SU-DHL-6 (cell line): ENCODE data around the gene RASA3.

Source experiments
- H2AFZ ChIP-seq: fragments of 200-600 bp; sonication (generic); 2 replicates; pipeline ENCODE4 v1.6.1; 2014; ENCODE audit warnings: low read depth, mild to moderate bottlenecking, moderate library complexity, mixed read lengths, antibody characterized with exemption, low read length; ENCODE audit not compliant: severe bottlenecking
- H3F3A ChIP-seq: fragments of 200-600 bp; shearing (Covaris generic); 2 replicates; pipeline ENCODE4 v1.6.0; 2016; ENCODE audit warnings: antibody characterized with exemption, mild to moderate bottlenecking; ENCODE audit not compliant: insufficient read depth
- H3K27ac ChIP-seq: fragments of 200-600 bp; sonication (generic); 2 replicates; pipeline ENCODE4 v1.5.1; 2016; ENCODE audit warnings: low read depth, mild to moderate bottlenecking, low read length, moderate library complexity, mixed read lengths
- H3K27me3 ChIP-seq: fragments of 200-600 bp; sonication (generic), shearing (Covaris generic); 2 replicates; pipeline ENCODE4 v1.6.0; 2014; ENCODE audit warnings: mild to moderate bottlenecking, low read length
- H3K36me3 ChIP-seq: fragments of 200-600 bp; sonication (generic); 2 replicates; pipeline ENCODE4 v1.6.1; 2014; ENCODE audit warnings: mild to moderate bottlenecking, low read length, mixed read lengths
- H3K4me2 ChIP-seq: fragments of 300-600, 200-600 bp; shearing (Covaris generic), sonication (generic); 2 replicates; pipeline ENCODE4 v1.6.0; 2014; ENCODE audit warnings: low read length, low read depth, mild to moderate bottlenecking; ENCODE audit not compliant: poor library complexity, severe bottlenecking
- H3K4me3 ChIP-seq: fragments of 200-600 bp; sonication (generic); 2 replicates; pipeline ENCODE4 v1.5.1; 2014; ENCODE audit warnings: antibody characterized with exemption, low read length, mild to moderate bottlenecking, mixed read lengths; ENCODE audit not compliant: insufficient read depth, poor library complexity, severe bottlenecking
- H3K79me2 ChIP-seq: fragments of 200-600 bp; sonication (generic); 2 replicates; pipeline ENCODE4 v1.6.1; 2014; ENCODE audit warnings: mild to moderate bottlenecking, low read length, moderate library complexity; ENCODE audit not compliant: insufficient read depth
- H3K9ac ChIP-seq: fragments of 200-600 bp; sonication (generic); 2 replicates; pipeline ENCODE4 v1.7.0; 2014; ENCODE audit warnings: mild to moderate bottlenecking, low read length
- H3K9me2 ChIP-seq: fragments of 200-600 bp; sonication (generic); replicated peaks from 2 replicates; pipeline ENCODE4 v1.6.1; 2014; ENCODE audit warnings: low read length; ENCODE audit not compliant: insufficient read depth
- H3K9me3 ChIP-seq: fragments of 200-600 bp; sonication (generic); 2 replicates; pipeline ENCODE4 v1.6.1; 2014; ENCODE audit warnings: low read length, mixed read lengths; ENCODE audit not compliant: insufficient read depth
- H4K20me1 ChIP-seq: fragments of 200-600 bp; sonication (generic); 2 replicates; pipeline ENCODE4 v1.6.1; 2014; ENCODE audit warnings: low read depth, mild to moderate bottlenecking, antibody characterized with exemption, low read length, moderate library complexity, mixed read lengths
- CTCF ChIP-seq: fragments of 200-600 bp; sonication (generic); IDR thresholded peaks from one replicate; pipeline ENCODE4 v1.5.1; 2017; ENCODE audit warnings: antibody characterized with exemption, mild to moderate bottlenecking, low read length, moderate library complexity; ENCODE audit not compliant: insufficient read depth, poor library complexity, severe bottlenecking
- EZH2phosphoT487 ChIP-seq: fragments of 200-600 bp; sonication (generic), shearing (Covaris generic); conservative IDR thresholded peaks from 2 replicates; pipeline ENCODE4 v1.6.1; 2018; ENCODE audit warnings: mild to moderate bottlenecking, antibody characterized with exemption, low read length, moderate library complexity, mixed read lengths

Gene RASA3

DNA sequence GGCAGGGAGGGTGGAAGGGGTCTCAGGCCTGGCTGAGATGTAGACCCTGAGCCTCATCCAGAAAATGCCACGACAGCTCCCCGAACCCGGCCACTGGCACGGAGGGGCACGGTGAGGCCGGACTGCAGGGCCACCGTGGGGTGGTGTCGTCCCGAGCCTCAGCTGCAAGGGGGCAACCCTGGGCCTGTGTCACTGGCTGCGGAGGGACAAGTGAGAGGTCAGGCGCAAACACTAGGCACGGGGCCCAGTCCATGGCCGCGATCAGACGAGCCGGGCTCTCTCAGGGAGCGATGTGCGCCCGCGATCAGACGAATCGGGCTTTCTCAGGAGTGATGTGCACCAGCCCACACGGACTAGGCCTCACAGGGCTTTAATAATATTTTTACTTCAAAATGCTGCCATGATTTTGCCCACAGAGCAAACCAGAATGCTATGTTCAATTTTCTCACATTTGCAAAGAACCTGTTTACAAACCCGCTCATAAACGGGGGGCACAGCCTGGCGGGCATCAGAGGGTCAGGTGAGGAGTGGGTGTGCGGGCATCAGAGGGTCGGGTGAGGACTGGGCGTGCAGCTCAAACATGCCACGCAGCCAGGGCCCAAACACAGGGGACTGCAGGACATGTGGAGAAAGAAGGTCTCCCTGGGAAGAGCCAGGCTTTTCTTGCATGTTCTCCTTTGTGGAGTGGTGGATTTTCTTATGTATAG, 115.9 kb downstream of the RASA3 start:
- no peak overlapping the region for H3K9ac ChIP-seq

GRCh38 chr13:114015969-114016295, 116.5 kb downstream of the RASA3 start:
- Histone ChIP-seq H3K36me3 (no peaks in the 10 kb centered on the region), H3F3A (no peaks in the 10 kb centered on the region), H3K4me3 (no peak overlapping the region), H3K9me2 (no peaks in the 10 kb centered on the region), H3K27me3 (no peaks in the 10 kb centered on the region), H3K4me2 (no peak overlapping the region), H3K27ac (no peak overlapping the region), H4K20me1 (no peaks in the 10 kb centered on the region), H3K9me3 (no peaks in the 10 kb centered on the region), H3K9ac (no peak overlapping the region), H2AFZ (no peak overlapping the region), H3K79me2 (no peaks in the 10 kb centered on the region)
- TF ChIP-seq EZH2phosphoT487 (no peak), CTCF (no peak)

More for the DNA sequence above, 115.9 kb downstream of the RASA3 start:
- Histone ChIP-seq H3K4me3 (no peak overlapping the region), H3F3A (no peaks in the 10 kb centered on the region), H3K9me2 (no peaks in the 10 kb centered on the region), H2AFZ (no peak overlapping the region), H3K9me3 (no peaks in the 10 kb centered on the region), H4K20me1 (no peaks in the 10 kb centered on the region), H3K79me2 (no peaks in the 10 kb centered on the region), H3K36me3 (no peaks in the 10 kb centered on the region), H3K27me3 (no peaks in the 10 kb centered on the region), H3K4me2 (no peak overlapping the region), H3K27ac (no peak overlapping the region)
- TF ChIP-seq CTCF (no peak), EZH2phosphoT487 (no peak)

DNA sequence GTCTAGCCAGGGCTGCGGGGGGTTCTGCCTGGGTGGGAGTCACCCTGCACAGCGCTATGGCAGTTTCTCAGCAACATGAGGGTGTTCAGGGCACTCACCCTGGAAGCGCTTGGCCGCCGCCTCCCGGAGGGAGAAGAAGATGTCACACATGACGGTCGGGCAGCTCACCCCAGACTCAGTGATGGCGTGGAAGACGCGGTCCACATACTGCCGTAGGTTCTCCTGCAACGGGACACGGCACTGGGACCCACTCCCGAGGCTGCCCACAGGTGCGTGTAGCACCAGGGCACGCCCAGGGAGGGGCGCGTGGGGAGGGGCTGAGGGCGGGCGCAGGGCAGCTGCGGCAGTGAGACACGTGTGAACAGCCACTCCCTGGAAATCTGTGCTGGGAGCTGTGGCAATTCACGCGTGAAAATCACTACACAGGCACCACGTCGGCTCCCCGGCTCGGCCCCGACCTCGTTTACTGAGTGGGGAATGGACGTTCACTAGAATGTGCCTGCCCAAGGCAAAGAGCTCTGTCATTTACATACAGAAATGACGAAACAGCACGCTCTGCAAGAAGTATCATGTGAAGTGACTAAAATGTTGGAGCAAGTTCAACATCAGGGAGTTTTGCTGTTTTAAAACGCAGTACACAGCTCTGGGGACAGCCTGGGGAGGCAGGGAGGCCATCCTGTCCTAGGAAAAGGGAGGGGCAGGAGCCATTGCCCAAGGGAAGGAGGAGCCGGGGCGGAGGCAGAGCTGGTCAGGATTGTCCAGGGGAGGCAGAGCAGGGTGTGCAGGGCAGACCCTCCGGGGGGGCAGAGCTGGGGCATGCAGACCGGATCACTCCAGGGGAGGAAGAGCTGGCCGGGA, 117.1 kb downstream of the RASA3 start:
- Histone ChIP-seq H3K9ac (no peak overlapping the region), H3K4me3 (no peak overlapping the region), H3K9me3 (no peaks in the 10 kb centered on the region), H3F3A (no peaks in the 10 kb centered on the region), H3K9me2 (no peaks in the 10 kb centered on the region), H3K27ac (no peak overlapping the region), H3K27me3 (no peaks in the 10 kb centered on the region), H3K79me2 (no peaks in the 10 kb centered on the region), H4K20me1 (no peaks in the 10 kb centered on the region), H2AFZ (no peak overlapping the region), H3K36me3 (no peaks in the 10 kb centered on the region), H3K4me2 (no peak overlapping the region)
- no peak for TF ChIP-seq EZH2phosphoT487
- TF ChIP-seq CTCF = no peak
